Lung (tissue), 12 donors: ENCODE results near the gene MEF2D. TPM values are rescaled to one million over a fixed set of nuclear protein-coding genes. Genes with fewer than 3 reads are reported as not detected.

Source experiments
- ATAC-seq: fragments of 200-7000 bp; cut with Tn5 transposase; one replicate; pipeline ENCODE4 v1.9.1; 2020; ENCODE audit warnings: moderate number of reproducible peaks; ENCODE audit not compliant: insufficient read depth, low FRiP score
- DNase-seq, 3 donors: peaks; one replicate each; pipeline ENCODE4 v3.0.0-alpha.2; 2013 to 2017
- H3K27ac ChIP-seq, 2 donors: one replicate each; pipeline ENCODE4 v1.5.1; 2013; ENCODE audit warnings: mild to moderate bottlenecking in 2 of 2, moderate library complexity in 2 of 2, control low read depth in 1 of 2, inconsistent platforms in 1 of 2, low read depth in 1 of 2, low read length in 1 of 2
- H3K27me3 ChIP-seq, 3 donors: one replicate each; pipeline ENCODE4 v1.5.1; 2013; ENCODE audit warnings: low read length in 2 of 3; ENCODE audit not compliant: control insufficient read depth in 3 of 3, insufficient read depth in 3 of 3
- H3K36me3 ChIP-seq, 4 donors: one replicate each; pipeline ENCODE4 v1.5.1; 2013; ENCODE audit warnings: low read length in 4 of 4, mild to moderate bottlenecking in 1 of 4, moderate library complexity in 1 of 4; ENCODE audit not compliant: control insufficient read depth in 4 of 4, insufficient read depth in 4 of 4
- H3K4me1 ChIP-seq, 5 donors: one replicate each; pipeline ENCODE4 v1.5.1; 2013; ENCODE audit warnings: low read length in 5 of 5, mild to moderate bottlenecking in 2 of 5, moderate library complexity in 1 of 5; ENCODE audit not compliant: control insufficient read depth in 5 of 5, insufficient read depth in 5 of 5
- H3K4me3 ChIP-seq: one replicate; pipeline ENCODE4 v1.5.1; 2013; ENCODE audit warnings: mild to moderate bottlenecking, control low read depth, moderate library complexity
- H3K9ac ChIP-seq, 2 donors: one replicate each; pipeline ENCODE4 v1.5.1; 2013; ENCODE audit warnings: low read length in 2 of 2, control low read depth in 1 of 2; ENCODE audit not compliant: insufficient read depth in 1 of 2
- H3K9me3 ChIP-seq, 4 donors: one replicate each; pipeline ENCODE4 v1.5.1; 2013; ENCODE audit warnings: low read length in 3 of 4, mild to moderate bottlenecking in 1 of 4, moderate library complexity in 1 of 4; ENCODE audit not compliant: control insufficient read depth in 4 of 4, insufficient read depth in 3 of 4
- WGBS, 2 donors: extraction: QIAGEN DNeasy Blood & Tissue Kit; methylation state at CpG; one replicate each; pipeline ENCODE4 v1.1.7; 2013; 5-methylcytosine and 5-hydroxymethylcytosine counted together
- polyA plus RNA-seq, 2 donors: library from polyadenylated mRNA; stranded (reverse); fragments of 200-250 nt; gene quantifications; one replicate each; pipeline ENCODE4 v1.2.1, GENCODE V29; 2013
- total RNA-seq, 2 donors: library from RNA; depleted of rRNA in 1 of 2; stranded (reverse); fragments of >200 nt in 1 of 2; gene quantifications; one replicate each; pipeline ENCODE4 v1.2.1, GENCODE V29; 2014 to 2021
- TF ChIP-seq, protein P1 (sequence below): IDR thresholded peaks from 2 replicates; pipeline ENCODE4 v1.5.1; 2012; ENCODE audit warnings: mild to moderate bottlenecking; ENCODE audit errors: control extremely low read depth, extremely low read depth
- donor health status: control.
- donor health status: control.
- donor health status: Bipolar disorder and iron deficiency.
- donor health status: healthy.
- donor health status: DM: yes; HTN: yes; CAD: no.

Gene MEF2D
- total and polyA plus RNA-seq, 4 donors: 23.0 to 52.5 (median 23.1) TPM

DNA sequence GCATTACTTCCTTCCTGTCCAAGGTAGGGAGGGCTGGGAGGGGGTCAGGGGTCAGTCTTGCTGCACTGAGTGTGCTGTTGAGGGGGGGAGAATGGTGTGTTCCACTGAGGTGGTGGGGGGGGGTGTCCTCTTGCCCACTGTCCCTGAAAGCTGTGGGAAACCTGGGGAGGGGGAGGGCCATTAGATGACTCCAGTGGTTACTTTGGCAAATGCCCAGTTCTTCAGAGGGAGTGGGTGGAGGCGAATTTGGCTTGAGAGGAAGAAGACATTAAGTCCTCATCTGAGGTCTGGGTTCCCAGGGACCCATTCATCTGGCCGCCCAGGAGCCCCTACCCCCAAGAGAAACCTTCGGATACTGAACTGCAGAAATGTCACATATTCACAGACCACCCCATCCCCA lies 36.2 kb downstream of the MEF2D start:
- Histone ChIP-seq H3K9me3 (no peaks in the 10 kb centered on the region), H3K9ac (no peak overlapping the region), H3K27me3 (no peaks in the 10 kb centered on the region), H3K27ac (peak overlapping the region; percentile 37 to 56), H3K4me3 (no peak overlapping the region), H3K4me1 (peaks cover 0 to 19% (median 5%) of the 10 kb centered on the region in 5 donors), H3K36me3 (peaks cover 8 to 39% (median 19%) of the 10 kb centered on the region in 4 donors)
- DNase-seq (no peak), ATAC-seq (no peak)
- TF ChIP-seq, protein P1, sequence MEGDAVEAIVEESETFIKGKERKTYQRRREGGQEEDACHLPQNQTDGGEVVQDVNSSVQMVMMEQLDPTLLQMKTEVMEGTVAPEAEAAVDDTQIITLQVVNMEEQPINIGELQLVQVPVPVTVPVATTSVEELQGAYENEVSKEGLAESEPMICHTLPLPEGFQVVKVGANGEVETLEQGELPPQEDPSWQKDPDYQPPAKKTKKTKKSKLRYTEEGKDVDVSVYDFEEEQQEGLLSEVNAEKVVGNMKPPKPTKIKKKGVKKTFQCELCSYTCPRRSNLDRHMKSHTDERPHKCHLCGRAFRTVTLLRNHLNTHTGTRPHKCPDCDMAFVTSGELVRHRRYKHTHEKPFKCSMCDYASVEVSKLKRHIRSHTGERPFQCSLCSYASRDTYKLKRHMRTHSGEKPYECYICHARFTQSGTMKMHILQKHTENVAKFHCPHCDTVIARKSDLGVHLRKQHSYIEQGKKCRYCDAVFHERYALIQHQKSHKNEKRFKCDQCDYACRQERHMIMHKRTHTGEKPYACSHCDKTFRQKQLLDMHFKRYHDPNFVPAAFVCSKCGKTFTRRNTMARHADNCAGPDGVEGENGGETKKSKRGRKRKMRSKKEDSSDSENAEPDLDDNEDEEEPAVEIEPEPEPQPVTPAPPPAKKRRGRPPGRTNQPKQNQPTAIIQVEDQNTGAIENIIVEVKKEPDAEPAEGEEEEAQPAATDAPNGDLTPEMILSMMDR: no peak
- WGBS, 2 donors: 70 to 84% methylated on average over 3 of the region's 3 CpGs

DNA sequence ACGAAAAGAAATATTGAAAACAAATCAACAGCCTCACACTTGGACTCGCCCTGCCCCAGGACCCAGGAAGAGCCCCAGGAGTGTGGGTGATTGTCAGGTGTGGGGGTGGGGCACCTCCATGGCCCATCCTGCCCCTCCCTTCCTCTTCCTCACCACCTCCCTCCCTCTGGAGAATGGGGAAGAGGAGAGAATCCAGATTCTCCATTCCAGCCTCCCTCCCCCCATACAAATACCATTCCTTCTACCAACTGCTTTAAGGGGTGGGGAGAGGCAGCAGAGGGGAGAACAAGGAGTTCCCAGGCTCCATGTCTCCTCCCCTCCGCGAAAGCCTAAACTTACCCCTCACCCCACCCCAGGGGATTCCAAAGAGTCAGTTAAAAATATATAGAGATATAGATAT lies 36.7 kb downstream of the MEF2D start:
- no peak for DNase-seq
- TF ChIP-seq, protein P1: no peak
- no peak for ATAC-seq
- Histone ChIP-seq H3K9ac (no peak overlapping the region), H3K36me3 (peaks cover 8 to 38% (median 19%) of the 10 kb centered on the region in 4 donors), H3K27ac (peak overlapping the region in 1 of 2 donors; percentile 56), H3K4me1 (peaks cover 0 to 19% (median 5%) of the 10 kb centered on the region in 5 donors), H3K9me3 (no peaks in the 10 kb centered on the region), H3K4me3 (no peak overlapping the region), H3K27me3 (no peaks in the 10 kb centered on the region)
- 75 to 82% methylated on average over 4 of the region's 4 CpGs for WGBS, 2 donors

DNA sequence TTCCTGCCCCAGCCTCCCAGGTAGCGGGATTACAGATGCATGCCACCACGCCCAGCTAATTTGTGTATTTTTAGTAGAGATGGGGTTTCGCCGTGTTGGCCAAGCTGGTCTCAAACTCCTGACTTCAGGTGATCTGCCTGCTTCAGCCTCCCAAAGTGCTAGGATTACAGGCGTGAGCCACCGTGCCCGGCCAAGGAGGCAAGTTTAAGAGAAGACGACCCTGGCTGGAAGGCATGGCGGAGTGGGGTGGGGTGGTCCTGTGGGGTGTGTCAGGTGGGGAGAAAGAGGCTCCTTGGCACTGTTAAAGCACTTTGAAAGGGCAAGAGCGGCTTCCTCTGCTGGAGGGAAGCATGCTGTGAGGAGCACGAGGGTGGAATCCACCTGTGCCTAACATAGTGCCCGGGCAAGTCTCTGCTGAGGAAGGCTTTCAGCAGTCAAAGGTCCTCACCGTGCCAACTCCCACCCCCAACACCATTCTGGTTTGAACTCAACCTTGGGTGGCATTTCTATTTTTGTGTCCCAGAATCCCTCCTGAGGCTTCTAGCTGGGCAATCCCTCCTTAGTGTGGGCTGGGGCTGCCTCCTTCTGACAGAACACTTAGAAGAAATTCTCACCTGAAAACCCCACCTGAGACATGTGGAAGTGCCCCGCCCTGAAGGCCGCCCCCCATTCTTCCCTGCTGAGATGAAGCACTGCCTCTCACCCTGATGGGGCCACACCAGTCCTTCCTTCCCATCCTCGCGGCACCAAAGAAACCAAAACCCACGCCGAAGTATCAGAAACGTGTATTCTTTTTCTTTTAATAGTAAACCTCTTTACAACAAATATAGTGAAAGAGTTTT lies 37.4 kb downstream of the MEF2D start:
- ATAC-seq (no peak), DNase-seq (no peak)
- WGBS, 2 donors: 88 to 89% methylated on average over 20 of the region's 20 CpGs
- no peak overlapping the region for H3K9ac ChIP-seq
- peaks cover 4 to 31% (median 13%) of the 10 kb centered on the region in 4 donors for H3K36me3 ChIP-seq
- H3K27me3 ChIP-seq: no peaks in the 10 kb centered on the region
- H3K9me3 ChIP-seq: no peaks in the 10 kb centered on the region
- H3K27ac ChIP-seq: peak overlapping the region in 1 of 2 donors; percentile 27
- H3K4me1 ChIP-seq: peaks cover 0 to 19% (median 5%) of the 10 kb centered on the region in 5 donors
- TF ChIP-seq, protein P1: no peak
- H3K4me3 ChIP-seq: no peak overlapping the region
